Activated naive CD8-positive, alpha-beta T cell treated with anti-CD3 and anti-CD28 coated beads, Interleukin-2, amount 10 ng/mL, durations not matched to agents 7 days and 5 days (primary cell): ENCODE results near the gene NWD2. TPM values are rescaled to one million over a fixed set of nuclear protein-coding genes. Genes with fewer than 3 reads are reported as not detected.

Source experiments
- microRNA-seq: library from miRNA; unstranded; fragments of <30 nt; microRNA quantifications from one replicate; pipeline ENCODE4 v1.2.0, GENCODE V29; 2022
- total RNA-seq, 2 experiments: library from RNA; stranded (reverse); gene quantifications; one replicate each; pipeline ENCODE4 v1.2.3, GENCODE V29; 2021

The NWD2 gene
- total RNA-seq, 2 experiments from 2014 or later, result not detected

Small RNA genes lying within 50 kb of the gene (microRNA-seq; reads per million reads assigned to microRNA genes)
- gene MIR4801, result not detected
